BE2C (cell line): Measurements from ENCODE around the gene PTPRCAP.
"Not testable (repeated sequence)": the region's sequence is repeated elsewhere in the genome, so short reads cannot be mapped to it uniquely, and the experiment has no call there.

Experiments
- DNase-seq: peaks from one replicate; pipeline ENCODE4 v3.0.0-alpha.2; 2020
- H3K27me3 ChIP-seq: fragments of 250-450 bp; sonication (Bioruptor Pico); 2 replicates; pipeline ENCODE4 v1.5.1; 2020; ENCODE audit warnings: mild to moderate bottlenecking
- H3K36me3 ChIP-seq: fragments of 250-450 bp; sonication (Bioruptor Pico); 2 replicates; pipeline ENCODE4 v1.5.1; 2020; ENCODE audit warnings: mild to moderate bottlenecking
- H3K4me1 ChIP-seq: fragments of 250-450 bp; sonication (Bioruptor Pico); 2 replicates; pipeline ENCODE4 v1.5.1; 2020
- H3K4me3 ChIP-seq: 2 replicates; pipeline ENCODE4 v1.5.1; 2011; ENCODE audit warnings: low read depth, low read length
- H3K9me3 ChIP-seq: fragments of 250-450 bp; sonication (Bioruptor Pico); 2 replicates; pipeline ENCODE4 v1.5.1; 2020
- CTCF ChIP-seq: IDR thresholded peaks from 2 replicates; pipeline ENCODE4 v1.5.1; 2012; ENCODE audit warnings: mild to moderate bottlenecking, low read depth, low read length

The PTPRCAP gene

DNA sequence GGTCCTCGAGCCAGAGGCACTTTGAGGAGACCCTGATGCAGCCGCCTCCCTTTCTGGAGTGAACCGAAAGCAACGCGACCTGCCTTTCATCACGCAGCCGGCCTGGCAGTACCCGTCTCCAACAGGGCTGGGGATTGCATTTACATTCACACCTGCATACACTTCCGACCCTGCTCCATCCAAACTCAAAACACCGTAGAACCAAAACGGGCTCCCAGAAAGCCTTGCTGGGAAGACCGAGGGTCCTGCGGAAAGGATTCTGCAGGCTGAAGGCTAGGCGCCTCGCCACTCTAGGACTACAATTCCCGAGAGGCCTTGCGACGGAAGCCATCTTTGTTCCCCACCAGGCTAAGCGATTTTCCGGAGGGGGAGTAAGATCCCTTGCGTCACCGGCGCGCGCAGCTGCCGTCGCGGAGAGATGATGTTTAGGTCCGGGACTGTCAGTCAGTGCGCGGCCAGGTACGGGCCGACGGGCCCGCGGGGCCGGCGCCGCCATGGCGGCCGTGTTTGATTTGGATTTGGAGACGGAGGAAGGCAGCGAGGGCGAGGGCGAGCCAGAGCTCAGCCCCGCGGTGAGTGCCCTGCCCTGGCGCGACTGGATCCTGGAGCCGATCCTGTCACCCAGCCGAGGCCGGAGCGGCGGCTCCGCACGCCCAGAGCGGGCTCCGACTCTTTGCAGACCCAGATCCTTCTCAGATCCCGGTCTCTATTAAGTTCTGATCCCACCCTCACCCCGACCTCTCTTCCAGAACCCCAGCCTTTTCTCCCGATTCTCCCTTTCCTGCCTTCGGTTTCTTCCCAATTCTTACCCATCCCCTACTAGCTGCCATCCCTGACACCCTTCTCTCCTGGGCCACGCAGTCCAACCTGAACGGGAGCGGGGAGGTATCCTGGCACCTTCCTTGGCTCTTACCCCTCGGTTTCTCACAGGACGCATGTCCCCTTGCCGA, 9.2 kb downstream of the PTPRCAP start, which contains the start of gene RPS6KB2:
TSS of gene RPS6KB2 (plus strand) at position 443 of the 950 bp plus-strand sequence. CDS start at position 495, 52 bp downstream.
- Histone ChIP-seq H3K9me3 (no peaks in the 10 kb centered on the region), H3K4me1 (peaks cover 4% of the 10 kb centered on the region; the same call in 1 of the 2 replicates), H3K4me3 (peak within 1 kb of the TSS; percentile 99), H3K36me3 (peaks cover 26% of the 10 kb centered on the region), H3K27me3 (no peaks in the 10 kb centered on the region)
- TF ChIP-seq CTCF: no peak
- DNase-seq: peak; percentile 98

- H3K27me3 ChIP-seq, DNase-seq, H3K4me1 ChIP-seq, H3K9me3 ChIP-seq: not testable (repeated sequence)
- Histone ChIP-seq H3K36me3 (peaks cover 21% of the 10 kb centered on the region), H3K4me3 (peak overlapping the region; percentile 99)
Observed at GRCh38 chr11:67427364-67427859, 10.1 kb downstream of the PTPRCAP start.

DNA sequence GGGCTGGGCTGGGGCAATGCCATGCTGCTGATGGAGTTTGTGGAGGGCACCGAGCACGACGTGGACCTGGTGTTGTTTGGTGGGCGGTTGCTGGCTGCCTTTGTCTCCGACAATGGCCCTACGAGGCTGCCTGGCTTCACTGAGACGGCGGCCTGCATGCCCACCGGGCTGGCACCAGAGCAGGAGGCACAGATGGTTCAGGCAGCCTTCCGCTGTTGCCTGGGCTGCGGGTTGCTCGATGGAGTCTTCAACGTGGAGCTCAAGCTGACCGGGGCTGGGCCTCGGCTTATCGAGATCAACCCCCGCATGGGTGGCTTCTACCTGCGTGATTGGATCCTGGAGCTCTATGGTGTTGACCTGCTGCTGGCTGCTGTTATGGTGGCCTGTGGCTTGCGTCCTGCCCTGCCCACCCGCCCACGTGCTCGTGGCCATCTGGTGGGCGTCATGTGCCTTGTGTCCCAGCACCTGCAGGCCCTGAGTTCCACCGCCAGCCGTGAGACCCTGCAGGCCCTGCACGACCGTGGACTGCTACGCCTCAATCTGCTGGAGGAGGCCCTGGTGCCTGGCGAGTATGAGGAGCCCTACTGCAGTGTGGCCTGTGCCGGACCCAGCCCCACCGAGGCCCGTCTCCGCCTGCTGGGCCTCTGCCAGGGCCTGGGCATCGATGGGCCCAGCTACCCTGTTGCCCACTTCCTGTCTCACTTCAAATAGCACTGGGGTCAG, 13.4 kb downstream of the PTPRCAP start:
- peaks cover 5% of the 10 kb centered on the region for H3K4me1 ChIP-seq
- no peak for DNase-seq
- TF ChIP-seq CTCF: no peak
- no peaks in the 10 kb centered on the region for H3K9me3 ChIP-seq
- 0 out of 2 replicates have a peak, but pooled peaks cover 2% of the 10 kb centered on the region for H3K27me3 ChIP-seq
- H3K4me3 ChIP-seq: no peak overlapping the region
- no peaks in the 10 kb centered on the region for H3K36me3 ChIP-seq

GRCh38 chr11:67423466-67423865, 14.0 kb downstream of the PTPRCAP start:
- Histone ChIP-seq H3K4me1 (peaks cover 5% of the 10 kb centered on the region), H3K27me3 (0 out of 2 replicates have a peak, but pooled peaks cover 2% of the 10 kb centered on the region), H3K4me3 (no peak overlapping the region), H3K9me3 (no peaks in the 10 kb centered on the region), H3K36me3 (no peaks in the 10 kb centered on the region)
- no peak for TF ChIP-seq CTCF
- DNase-seq: no peak

- peaks cover 5% of the 10 kb centered on the region for H3K4me1 ChIP-seq
- H3K36me3 ChIP-seq: no peaks in the 10 kb centered on the region
- no peaks in the 10 kb centered on the region for H3K9me3 ChIP-seq
- 0 out of 2 replicates have a peak, but pooled peaks cover 2% of the 10 kb centered on the region for H3K27me3 ChIP-seq
- H3K4me3 ChIP-seq: no peak overlapping the region
- DNase-seq: no peak
- no peak for TF ChIP-seq CTCF
Observed at GRCh38 chr11:67422891-67423290, 14.6 kb downstream of the PTPRCAP start.

GRCh38 chr11:67421430-67422031, 16.0 kb downstream of the PTPRCAP start:
- Histone ChIP-seq H3K9me3 (no peaks in the 10 kb centered on the region), H3K27me3 (0 out of 2 replicates have a peak, but pooled peaks cover 2% of the 10 kb centered on the region), H3K36me3 (no peaks in the 10 kb centered on the region), H3K4me3 (no peak overlapping the region), H3K4me1 (peaks cover 5% of the 10 kb centered on the region)
- no peak for DNase-seq
- TF ChIP-seq CTCF: no peak
